Right cardiac atrium (tissue), 5 donors: ENCODE data around the gene PHPT1. TPM values are rescaled to one million over a fixed set of nuclear protein-coding genes. Genes with fewer than 3 reads are reported as not detected.

ENCODE experiments used
- ATAC-seq, 2 donors: fragments of 200-7000 bp; cut with Tn5 transposase; one replicate each; pipeline versions ENCODE4 v1.8.0 to v1.9.1; 2020; ENCODE audit warnings: moderate library complexity in 2 of 2, mild to moderate bottlenecking in 1 of 2
- DNase-seq, 3 donors: peaks; one replicate each; pipeline ENCODE4 v3.0.0-alpha.2; 2020
- H3K27ac ChIP-seq: one replicate; pipeline ENCODE4 v1.5.1; 2013; ENCODE audit warnings: mild to moderate bottlenecking, low read length, control low read depth, moderate library complexity
- H3K27me3 ChIP-seq: one replicate; pipeline ENCODE4 v1.6.1; 2013; ENCODE audit not compliant: control insufficient read depth, insufficient read depth
- H3K4me1 ChIP-seq: one replicate; pipeline ENCODE4 v1.6.1; 2013; ENCODE audit warnings: low read length; ENCODE audit not compliant: control insufficient read depth, insufficient read depth
- H3K4me3 ChIP-seq: one replicate; pipeline ENCODE4 v1.5.1; 2013; ENCODE audit warnings: low read length, control low read depth
- H3K9me3 ChIP-seq: one replicate; pipeline ENCODE4 v1.6.1; 2013; ENCODE audit warnings: low read length; ENCODE audit not compliant: control insufficient read depth
- WGBS: extraction: QIAGEN DNeasy Blood & Tissue Kit; methylation state at CpG from one replicate; pipeline ENCODE4 v1.1.7; 2013; 5-methylcytosine and 5-hydroxymethylcytosine counted together
- intact Hi-C, 4 donors: fragments of 100-400 bp; cut with DNase I; formaldehyde crosslinking; loops; one replicate each; pipeline versions ENCODE4 v1.11.0 to v1.14.0; 2022 to 2023
- polyA plus RNA-seq: library from polyadenylated mRNA; stranded (reverse); fragments of 200-250 nt; gene quantifications from one replicate; pipeline ENCODE4 v1.2.3, GENCODE V29; 2013
- total RNA-seq, 4 donors: library from RNA; stranded (reverse); fragmentation: NEBNext Ultra II Directional; extraction: Animal tissue kit (Norgen Biotek cat#: 25700); gene quantifications; one replicate each; pipeline ENCODE4 v1.2.1, GENCODE V29; 2021
- donor health status: healthy with polysubstance abuse.
- donor health status: DM: no; HTN: yes; CAD: no.
- donor health status: DM: no; HTN: no; CAD: no.
- donor health status: DM: no; HTN: yes; CAD: no; lungs with severe emphysema.
- donor health status: DM: yes; HTN: yes; CAD: no.

Gene PHPT1
- total and polyA plus RNA-seq, 5 donors, result 176 to 329 (median 205) TPM

- WGBS, result 69% methylated on average over 25 of the region's 25 CpGs
- H3K4me3 ChIP-seq, result peak overlapping the region; percentile 97
- intact Hi-C loops, result no loop called here
- no peak overlapping the region for H3K27ac ChIP-seq
- H3K9me3 ChIP-seq, result no peaks in the 10 kb centered on the region
- DNase-seq (peak in 1 of 3 donors; percentile 46), ATAC-seq (peak in 1 of 2 donors; percentile 6)
- no peaks in the 10 kb centered on the region for H3K4me1 ChIP-seq
- no peaks in the 10 kb centered on the region for H3K27me3 ChIP-seq
Observed at GRCh38 chr9:136806631-136807201, 42.5 kb upstream of the PHPT1 start.

GRCh38 chr9:136807281-136808074 is 41.7 kb upstream of the PHPT1 start, which contains the start of gene RABL6:
RABL6 (plus strand) TSS chr9:136807948; CDS start chr9:136808197, 249 bp downstream.
- peak; percentile 80 to 94 (median 93) for DNase-seq
- ATAC-seq, result peak; percentile 88 to 89
- no peaks in the 10 kb centered on the region for H3K27me3 ChIP-seq
- no peaks in the 10 kb centered on the region for H3K4me1 ChIP-seq
- H3K4me3 ChIP-seq, result peak within 1 kb of the TSS; percentile 97
- intact Hi-C loops, result no loop called here
- no peaks in the 10 kb centered on the region for H3K9me3 ChIP-seq
- under 1% methylated on average over 96 of the region's 96 CpGs for WGBS
- H3K27ac ChIP-seq, result peak within 1 kb of the TSS; percentile 93

GRCh38 chr9:136808075-136808805 is 41.0 kb upstream of the PHPT1 start:
- DNase-seq (peak in 2 of 3 donors; percentile 80 to 81), ATAC-seq (peak; percentile 5 to 17)
- no peaks in the 10 kb centered on the region for H3K9me3 ChIP-seq
- H3K4me1 ChIP-seq, result no peaks in the 10 kb centered on the region
- H3K27ac ChIP-seq, result peak overlapping the region; percentile 55
- intact Hi-C loops, result no loop called here
- under 1% methylated on average over 93 of the region's 93 CpGs for WGBS
- H3K4me3 ChIP-seq, result peak overlapping the region; percentile 97
- H3K27me3 ChIP-seq, result no peaks in the 10 kb centered on the region

- Histone ChIP-seq H3K4me3 (peak overlapping the region; percentile 97), H3K27ac (no peak overlapping the region), H3K27me3 (no peaks in the 10 kb centered on the region), H3K4me1 (no peaks in the 10 kb centered on the region), H3K9me3 (no peaks in the 10 kb centered on the region)
- intact Hi-C loops, result no loop called here
- 3% methylated on average over 14 of the region's 14 CpGs for WGBS
- no peak for DNase-seq
- no peak for ATAC-seq
Observed at GRCh38 chr9:136808806-136809158, 40.4 kb upstream of the PHPT1 start.

GRCh38 chr9:136814725-136815421 is 34.3 kb upstream of the PHPT1 start:
- 91% methylated on average over 13 of the region's 13 CpGs for WGBS
- Histone ChIP-seq H3K4me3 (no peak overlapping the region), H3K27me3 (no peaks in the 10 kb centered on the region), H3K4me1 (no peaks in the 10 kb centered on the region), H3K9me3 (no peaks in the 10 kb centered on the region), H3K27ac (no peak overlapping the region)
- ATAC-seq (no peak), DNase-seq (peak in 1 of 3 donors; percentile 33)
- intact Hi-C loops, result no loop called here

- ATAC-seq, result no peak
- Histone ChIP-seq H3K4me1 (no peaks in the 10 kb centered on the region), H3K27ac (no peak overlapping the region), H3K4me3 (no peak overlapping the region), H3K9me3 (no peaks in the 10 kb centered on the region), H3K27me3 (no peaks in the 10 kb centered on the region)
- WGBS, result 0% methylated on average over 1 of the region's 1 CpG
- no peak for DNase-seq
- intact Hi-C loops, result no loop called here
Observed at GRCh38 chr9:136815422-136815782, 33.8 kb upstream of the PHPT1 start.

- Histone ChIP-seq H3K9me3 (no peaks in the 10 kb centered on the region), H3K27ac (no peak overlapping the region), H3K4me1 (peaks cover 5% of the 10 kb centered on the region), H3K27me3 (no peaks in the 10 kb centered on the region), H3K4me3 (peak overlapping the region; percentile 57)
- peak; percentile 25 to 78 (median 72) for DNase-seq
- peak; percentile 75 to 78 for ATAC-seq
- intact Hi-C loops, result no loop called here
- WGBS, result 6% methylated on average over 83 of the region's 83 CpGs
Observed at GRCh38 chr9:136820971-136821825, 28.0 kb upstream of the PHPT1 start.

GRCh38 chr9:136821826-136822544 is 27.2 kb upstream of the PHPT1 start:
- intact Hi-C loops, result no loop called here
- ATAC-seq, result peak in 1 of 2 donors; percentile 3
- H3K27ac ChIP-seq, result no peak overlapping the region
- DNase-seq, result peak in 2 of 3 donors; percentile 49 to 52
- no peaks in the 10 kb centered on the region for H3K9me3 ChIP-seq
- H3K4me1 ChIP-seq, result peaks cover 5% of the 10 kb centered on the region
- peak overlapping the region; percentile 57 for H3K4me3 ChIP-seq
- no peaks in the 10 kb centered on the region for H3K27me3 ChIP-seq
- 54% methylated on average over 42 of the region's 42 CpGs for WGBS

GRCh38 chr9:136823136-136824046 is 25.8 kb upstream of the PHPT1 start:
- WGBS, result 89% methylated on average over 30 of the region's 30 CpGs
- intact Hi-C loops, result no loop called here
- peak in 2 of 3 donors; percentile 34 to 44 for DNase-seq

More at GRCh38 chr9:136823136-136824046, 25.8 kb upstream of the PHPT1 start:
- no peaks in the 10 kb centered on the region for H3K27me3 ChIP-seq
- no peak overlapping the region for H3K27ac ChIP-seq
- no peak overlapping the region for H3K4me3 ChIP-seq
- H3K4me1 ChIP-seq, result peaks cover 5% of the 10 kb centered on the region
- H3K9me3 ChIP-seq, result no peaks in the 10 kb centered on the region
- no peak for ATAC-seq
